GM19351 (cell line): ENCODE data around the gene CNNM4.
A peak's percentile ranks its signal among the peaks of the same experiment; 100 is the strongest.

Experiments
- ATAC-seq: cut with Tn5 transposase; IDR thresholded peaks from one replicate; pipeline ENCODE4 v1.9.1; 2021; ENCODE audit warnings: mild to moderate bottlenecking, moderate library complexity; ENCODE audit not compliant: unreplicated experiment

Gene CNNM4

DNA sequence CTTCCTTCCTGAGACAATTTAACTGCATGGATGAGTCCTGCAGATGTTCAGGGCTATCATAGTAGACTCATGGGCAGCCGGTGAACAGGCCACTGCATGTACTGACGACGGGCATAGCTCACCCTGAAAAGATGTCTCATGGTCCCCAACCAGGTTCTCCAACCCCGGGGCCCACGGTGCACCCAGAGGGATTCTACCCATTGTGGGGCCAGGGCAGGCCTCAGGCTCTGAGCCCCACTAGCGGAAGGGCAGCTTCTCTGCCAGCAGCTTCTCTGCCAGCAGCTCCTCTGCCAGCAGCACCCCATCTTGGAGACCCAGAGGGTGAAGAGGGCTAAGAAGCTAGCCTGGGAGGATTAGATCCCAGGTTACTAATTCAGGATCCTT is 3.2 kb upstream of the CNNM4 start:
- ATAC-seq: no peak

DNA sequence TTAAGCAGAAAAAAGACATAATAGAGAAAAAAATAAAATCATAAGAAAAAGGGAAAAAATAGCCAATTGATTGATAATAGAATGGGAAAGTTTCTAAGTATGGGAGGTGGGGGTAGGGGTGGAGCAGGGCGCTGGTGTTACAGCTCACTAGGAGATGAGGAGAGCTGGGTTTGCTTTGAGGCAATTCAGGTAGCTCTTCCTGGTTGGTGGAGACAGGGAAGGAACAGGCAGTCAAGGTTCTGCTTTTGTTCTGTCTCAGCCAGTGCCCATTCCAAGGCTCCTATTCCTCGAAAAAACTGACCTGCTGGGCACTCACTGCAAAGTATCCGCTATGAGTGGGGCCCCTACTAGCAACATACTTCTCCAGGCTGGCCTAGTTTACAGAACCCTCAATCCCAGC is 1.7 kb upstream of the CNNM4 start:
- ATAC-seq: no peak

DNA sequence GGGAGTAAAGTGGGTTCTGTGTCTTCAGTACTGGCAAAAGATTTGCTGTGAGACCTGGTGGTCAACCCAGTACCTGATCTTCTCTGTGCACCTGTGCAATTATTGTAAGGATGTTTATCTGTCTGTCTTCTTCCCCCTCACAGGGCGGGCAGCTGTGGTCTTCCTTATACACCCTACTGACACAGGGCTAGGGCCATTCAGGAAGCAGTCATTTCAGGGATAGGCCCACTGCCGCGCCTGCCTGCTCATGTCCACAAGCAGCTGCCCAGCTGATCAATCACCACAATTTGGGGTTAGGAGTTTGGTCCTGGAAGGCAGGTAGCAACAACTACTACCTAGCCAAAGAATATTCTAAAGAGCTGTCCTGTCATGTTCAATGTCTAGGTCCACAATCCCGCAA is 1.2 kb upstream of the CNNM4 start:
- ATAC-seq: no peak

DNA sequence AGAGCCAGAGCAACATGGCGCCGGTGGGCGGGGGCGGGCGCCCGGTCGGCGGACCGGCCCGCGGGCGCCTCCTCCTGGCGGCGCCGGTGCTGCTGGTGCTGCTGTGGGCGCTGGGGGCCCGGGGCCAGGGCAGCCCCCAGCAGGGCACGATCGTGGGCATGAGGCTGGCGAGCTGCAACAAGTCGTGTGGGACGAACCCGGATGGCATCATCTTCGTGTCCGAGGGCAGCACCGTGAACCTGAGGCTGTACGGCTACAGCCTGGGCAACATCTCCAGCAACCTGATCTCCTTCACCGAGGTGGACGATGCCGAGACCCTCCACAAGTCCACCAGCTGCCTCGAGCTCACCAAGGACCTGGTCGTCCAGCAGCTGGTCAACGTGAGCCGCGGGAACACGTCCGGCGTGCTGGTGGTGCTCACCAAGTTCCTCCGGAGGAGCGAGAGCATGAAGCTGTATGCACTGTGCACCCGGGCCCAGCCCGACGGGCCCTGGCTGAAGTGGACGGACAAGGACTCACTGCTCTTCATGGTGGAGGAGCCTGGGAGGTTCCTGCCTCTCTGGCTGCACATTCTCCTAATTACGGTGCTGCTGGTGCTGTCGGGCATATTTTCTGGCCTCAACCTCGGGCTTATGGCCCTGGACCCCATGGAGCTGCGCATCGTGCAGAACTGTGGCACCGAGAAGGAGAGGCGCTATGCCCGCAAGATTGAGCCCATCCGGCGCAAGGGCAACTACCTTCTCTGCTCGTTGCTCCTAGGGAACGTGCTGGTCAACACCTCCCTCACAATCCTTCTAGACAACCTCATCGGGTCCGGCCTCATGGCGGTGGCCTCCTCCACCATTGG is 507 bp downstream of the CNNM4 start:
- peak; percentile 10 for ATAC-seq

DNA sequence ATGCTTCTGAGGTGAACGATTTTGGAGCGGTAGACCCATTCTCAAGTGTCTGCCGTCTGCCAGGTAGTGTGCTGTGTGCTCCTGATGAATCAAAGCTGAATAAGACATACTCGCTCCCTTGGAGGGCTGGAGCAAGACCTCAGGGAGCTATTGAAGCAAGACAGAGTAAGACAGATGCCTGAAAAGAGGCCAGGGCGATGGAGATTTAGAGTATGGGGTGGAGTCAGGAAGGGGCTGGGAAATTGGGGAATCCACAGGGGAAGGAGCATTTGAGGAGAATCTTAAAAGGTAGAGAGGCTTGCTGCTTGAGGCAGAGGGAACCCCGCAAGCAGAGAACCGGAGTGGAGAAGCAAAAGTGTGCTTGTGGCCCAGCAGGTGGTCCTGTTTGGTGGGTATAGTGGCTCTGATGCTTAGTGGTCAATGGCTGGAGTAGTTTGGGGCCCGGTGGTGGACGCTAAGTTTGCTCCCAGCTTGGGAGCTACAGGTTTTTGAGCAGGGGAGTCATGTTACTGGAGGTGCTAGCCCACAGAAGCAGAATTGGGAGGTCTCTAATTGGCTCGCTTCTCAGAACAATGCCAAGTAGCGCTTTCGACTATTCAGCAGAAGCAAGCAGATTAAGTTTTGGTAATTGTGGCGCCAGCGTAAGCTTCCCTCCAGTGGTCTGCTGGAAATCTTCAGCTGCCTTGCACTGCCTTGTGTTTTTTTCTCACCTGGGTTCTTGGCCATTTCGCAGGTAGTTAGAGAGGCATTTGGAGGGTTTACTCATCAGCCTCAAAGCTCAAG is 2.0 kb downstream of the CNNM4 start:
- ATAC-seq: no peak

DNA sequence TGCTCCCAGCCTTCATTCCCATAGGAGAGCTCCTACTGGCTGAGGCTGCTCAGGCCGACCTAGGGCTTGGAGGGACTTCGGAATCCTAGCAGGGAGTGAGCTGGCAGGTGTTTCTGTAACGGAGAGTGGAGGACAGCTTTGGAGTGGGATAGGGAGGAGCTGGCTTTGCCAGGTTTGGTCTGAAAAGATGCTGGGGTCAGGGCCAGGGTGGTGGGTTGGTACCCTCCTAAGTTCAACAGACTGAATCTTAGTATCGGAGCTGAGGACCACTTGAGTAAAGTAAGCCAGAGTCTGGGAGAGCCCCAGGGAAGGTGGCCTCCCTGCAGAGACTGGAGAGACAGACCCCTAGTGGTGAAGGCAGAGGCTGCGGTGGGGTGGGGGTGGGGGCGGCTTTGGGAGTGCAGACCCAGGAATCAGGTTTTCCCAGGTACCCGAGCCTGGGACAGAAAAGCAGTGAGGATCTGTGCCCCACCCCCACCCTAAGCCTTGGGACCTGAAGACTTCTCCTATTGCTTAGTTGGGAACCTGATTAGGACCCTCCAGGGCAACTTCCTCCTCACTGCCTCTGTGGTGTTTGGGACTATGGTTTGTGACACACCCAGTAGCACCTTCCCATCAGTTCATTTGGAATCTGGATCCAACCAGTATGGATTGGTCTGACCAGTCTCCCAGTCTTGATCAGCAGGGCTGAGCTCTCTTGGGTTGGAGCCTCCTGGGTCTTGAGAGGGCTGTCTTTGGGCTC is 3.0 kb downstream of the CNNM4 start:
- ATAC-seq: no peak

DNA sequence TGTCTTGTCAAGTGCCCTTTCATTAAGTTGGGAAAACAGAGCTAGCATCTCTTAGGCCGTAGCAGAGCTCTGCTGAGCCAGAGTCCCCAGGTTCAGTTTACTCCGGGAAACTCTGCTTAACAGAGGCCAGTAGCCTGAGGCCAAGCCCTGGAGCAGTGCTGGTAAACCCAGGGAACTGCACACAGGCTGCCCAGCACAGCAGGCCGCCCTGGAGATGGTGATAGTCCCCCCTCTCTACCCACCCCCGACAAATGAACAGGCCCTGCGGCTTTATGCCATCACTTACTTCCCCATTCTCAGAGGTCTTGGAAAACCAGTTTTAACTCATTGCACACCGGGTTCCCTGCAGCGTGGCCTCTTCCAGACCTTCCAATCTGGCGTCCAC is 3.5 kb downstream of the CNNM4 start:
- no peak for ATAC-seq

DNA sequence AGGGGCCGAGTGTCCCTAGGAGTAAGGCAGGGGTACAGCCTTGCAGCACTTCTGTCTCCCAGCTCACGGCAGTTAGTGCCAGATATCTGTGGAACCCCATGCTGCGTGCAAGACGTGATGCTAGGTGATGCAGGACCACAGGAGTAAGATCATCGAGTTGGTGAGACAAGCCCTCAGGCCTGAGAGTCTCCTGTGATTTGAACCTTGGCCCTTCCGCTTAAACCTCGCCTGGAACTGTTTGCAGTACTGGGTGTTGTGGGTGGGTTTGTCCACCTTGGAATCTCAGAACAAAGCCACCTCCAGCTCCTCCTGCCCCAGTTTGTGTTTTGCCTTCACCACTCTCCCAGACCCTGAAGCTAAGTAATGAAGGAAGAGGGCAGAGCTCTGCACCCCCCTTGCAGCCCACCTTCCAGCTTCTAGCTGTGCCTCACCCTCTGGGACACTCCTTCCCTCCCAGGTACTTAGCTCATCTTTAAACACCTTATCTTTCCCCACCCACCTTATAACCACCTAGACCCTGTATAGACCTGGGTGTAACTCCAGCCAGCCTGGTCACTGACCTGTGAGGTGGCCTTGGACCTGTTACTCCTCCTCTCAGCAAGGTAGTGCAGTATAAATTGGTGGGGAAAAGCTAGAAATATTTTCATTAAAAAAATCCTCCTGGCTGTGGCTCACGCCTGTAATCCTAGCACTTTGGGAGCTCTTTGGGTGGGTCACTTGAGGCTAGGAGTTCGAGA is 6.6 kb downstream of the CNNM4 start:
- ATAC-seq: no peak

DNA sequence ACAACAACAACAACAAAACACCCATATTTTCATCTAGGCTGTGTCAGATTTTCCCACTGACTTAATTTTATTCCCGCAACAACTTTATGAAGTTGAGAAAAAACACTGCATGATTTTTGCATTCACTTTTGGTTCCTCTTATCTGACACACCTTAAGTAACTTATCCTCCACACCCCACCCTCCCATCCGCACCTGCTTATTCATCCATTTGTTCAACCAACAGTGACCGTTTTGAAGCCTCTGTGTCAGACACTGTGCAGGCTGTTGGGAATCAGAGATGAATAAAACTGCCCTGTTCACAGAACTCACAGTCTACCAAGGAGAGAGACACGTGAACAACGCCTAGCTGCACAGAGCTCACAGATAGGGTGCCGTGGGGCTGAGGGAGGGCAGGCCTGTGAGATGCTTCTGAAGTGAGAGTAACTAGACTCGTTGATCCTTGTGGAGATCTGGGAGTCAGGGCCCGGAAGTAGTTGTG is 7.4 kb downstream of the CNNM4 start:
- ATAC-seq: no peak

DNA sequence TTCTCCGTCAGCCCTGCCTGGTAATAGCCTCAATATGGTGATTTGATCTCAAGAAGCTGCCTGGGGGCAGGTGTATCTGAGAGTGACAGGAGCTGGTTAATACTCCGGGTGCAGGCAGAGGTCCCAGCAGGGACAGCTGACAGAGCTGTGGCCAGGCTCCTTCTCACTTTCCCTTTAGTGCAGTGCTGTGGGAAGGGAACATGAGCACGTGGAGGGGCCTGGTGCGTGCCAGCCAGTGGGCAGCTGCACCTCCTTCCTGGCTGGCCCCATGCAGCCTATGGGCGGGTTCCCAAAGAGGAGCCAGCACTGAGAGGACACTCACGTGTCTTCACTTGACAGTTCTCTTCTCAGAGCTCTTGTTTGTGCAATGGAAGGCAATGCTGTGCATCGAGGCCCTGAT is 9.1 kb downstream of the CNNM4 start:
- no peak for ATAC-seq

DNA sequence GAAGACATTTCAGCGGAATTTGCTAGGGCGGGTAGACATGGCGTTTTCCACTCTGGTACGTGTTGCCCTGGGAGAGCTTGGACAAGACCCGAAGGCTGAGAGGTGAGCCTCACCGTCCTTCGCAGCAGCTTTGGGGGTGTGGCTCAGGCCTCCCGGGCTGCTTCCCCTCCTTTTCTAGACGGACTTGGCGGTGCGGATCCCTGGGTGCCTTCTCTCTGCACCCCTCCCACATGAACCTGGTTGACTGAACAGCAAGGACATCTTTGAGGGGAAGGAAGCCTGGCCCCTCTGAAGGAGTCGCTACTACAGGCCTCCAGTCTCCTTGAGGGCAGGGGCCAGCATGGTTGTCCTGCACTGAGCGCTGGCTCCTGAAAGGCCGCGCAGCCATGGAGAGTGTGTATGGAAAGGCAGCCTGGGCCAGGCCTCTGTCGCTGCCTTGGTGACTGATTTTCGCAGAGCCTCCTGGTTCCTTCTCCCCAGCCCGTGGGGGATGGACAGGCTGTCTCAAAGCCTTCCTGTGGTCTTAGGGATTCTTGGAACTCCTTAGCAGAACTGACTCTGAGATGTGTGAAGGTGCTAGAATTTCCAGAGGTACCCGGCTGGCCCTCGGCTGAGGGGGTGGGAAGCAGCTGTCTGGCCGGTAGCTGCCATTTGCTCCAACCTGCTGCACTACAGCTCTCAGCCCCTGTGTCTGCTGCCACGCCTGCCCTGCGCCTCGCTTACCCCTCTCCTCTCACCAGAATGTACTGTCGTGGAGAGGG is 9.9 kb downstream of the CNNM4 start:
- ATAC-seq: no peak

DNA sequence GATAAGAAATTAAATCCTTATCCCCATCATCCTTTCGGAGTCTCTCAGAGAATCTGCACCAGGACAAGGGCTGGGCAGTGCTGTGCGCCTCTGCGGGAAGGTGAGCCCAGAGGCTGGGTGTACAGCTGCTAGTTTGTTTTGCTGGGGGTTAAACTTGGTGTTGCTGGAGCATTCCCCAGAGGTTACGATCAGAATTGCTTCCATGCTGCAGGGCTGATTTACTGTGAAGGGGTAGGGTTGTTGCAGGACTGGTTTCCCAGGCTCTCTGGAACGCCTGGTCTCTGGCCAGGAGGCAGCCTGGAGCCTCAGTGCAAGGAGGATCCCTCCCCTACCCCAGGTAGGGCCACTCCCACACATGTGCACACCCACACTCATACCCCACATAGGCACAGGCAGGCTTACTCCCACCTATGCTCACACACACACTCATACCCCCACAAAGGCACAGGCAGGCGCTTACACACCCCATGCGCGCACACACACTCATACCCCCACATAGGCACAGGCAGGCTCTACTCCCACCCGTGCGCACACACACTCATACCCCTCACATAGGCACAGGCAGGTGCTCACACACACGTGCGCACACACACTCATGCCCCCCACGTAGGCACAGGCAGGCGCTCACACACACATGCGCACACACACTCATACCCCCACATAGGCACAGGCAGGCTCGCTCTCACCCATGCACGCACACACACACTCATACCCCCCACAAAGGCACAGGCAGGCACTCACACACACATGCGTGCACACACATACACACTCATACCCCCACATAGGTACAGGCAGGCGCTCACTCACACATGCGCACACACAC is 11.3 kb downstream of the CNNM4 start:
- ATAC-seq: no peak

DNA sequence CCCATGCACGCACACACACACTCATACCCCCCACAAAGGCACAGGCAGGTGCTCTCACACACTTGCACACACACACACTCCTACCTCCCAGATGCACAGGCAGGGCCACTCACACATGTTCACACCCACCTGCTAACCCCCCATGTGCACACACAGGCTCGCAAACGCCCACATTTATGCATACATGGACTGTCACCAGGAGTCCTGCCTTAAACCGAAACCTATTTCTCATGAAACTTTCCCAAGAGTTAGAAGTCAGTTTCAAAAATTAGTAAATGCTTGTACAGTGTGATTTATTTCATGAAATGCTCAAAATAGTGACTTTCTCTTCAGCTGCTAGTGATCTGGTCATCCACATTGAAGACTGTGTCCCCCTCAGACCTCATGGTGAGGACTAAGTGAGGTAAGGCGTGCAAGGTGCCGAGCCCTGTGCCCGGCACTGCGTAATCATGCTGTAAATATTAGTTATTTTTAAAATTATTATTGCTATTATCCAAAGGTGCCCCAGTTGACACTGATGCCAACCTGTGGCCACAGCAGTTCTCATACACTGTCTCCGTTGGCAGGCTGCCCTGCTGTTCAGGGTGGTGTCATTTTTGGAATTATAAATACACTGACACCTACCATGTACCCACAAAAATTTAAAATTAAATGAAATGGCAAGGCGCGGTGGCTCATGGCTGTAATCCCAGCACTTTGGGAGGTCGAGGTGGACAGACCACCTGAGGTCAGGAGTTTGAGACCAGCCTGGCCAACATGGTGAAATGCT is 12.4 kb downstream of the CNNM4 start:
- ATAC-seq: peak; percentile 58

DNA sequence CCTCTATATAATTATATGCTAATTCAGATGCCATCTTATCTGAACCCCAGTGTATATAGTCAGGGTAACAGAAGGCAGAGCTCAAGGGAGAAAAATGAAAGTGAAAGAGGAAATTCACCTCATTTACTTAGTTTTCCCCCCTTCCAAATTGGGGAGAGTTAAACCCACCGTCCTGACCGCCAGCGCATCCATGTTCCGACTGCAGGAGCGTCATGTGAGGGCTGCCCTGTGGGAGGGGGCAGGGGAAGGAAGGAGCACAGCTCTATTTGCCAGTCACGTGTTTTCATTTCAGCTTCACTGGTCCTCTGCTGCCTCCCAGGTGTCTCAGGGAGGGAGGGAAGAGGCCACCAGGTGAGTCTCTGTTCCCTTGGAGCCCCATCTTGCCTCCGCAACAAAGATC is 13.2 kb downstream of the CNNM4 start:
- no peak for ATAC-seq

DNA sequence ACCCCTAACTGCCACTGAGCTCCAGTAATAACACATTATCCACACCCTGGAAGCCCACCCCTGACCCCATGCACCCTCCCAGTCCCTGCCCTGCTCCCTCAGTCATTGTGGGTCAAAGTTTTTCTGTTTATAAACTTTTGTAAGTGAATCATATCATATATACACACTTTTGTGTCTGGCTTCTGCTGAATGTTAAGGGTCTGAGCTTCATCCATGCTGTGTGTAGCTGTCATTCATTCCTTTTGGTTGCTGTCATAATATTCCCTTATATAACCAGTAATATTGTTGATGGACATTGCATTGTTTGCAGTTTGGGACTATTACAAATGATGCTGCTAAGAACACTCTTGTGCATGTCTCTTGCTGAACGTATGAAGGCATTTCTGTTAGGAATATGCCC is 14.5 kb downstream of the CNNM4 start:
- ATAC-seq: no peak

DNA sequence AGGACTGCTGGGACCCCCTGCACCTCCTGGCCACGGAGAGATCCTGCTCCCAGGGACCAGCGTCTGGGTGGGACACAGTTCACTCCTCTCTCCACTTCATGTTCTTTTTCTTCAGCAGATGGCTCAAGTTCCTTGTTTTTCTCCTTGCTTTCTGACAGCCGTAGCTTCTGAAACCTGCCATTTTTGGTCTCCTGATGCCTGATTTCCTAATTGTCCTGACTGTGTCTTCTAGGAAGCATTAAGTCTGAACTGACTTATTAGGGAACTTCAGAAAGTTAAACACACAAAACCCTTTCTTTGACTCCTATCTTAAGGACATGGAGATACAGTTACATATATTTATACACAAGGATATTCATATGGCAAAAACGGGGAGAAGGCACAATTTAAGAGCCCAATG is 22.7 kb downstream of the CNNM4 start:
- ATAC-seq: no peak

DNA sequence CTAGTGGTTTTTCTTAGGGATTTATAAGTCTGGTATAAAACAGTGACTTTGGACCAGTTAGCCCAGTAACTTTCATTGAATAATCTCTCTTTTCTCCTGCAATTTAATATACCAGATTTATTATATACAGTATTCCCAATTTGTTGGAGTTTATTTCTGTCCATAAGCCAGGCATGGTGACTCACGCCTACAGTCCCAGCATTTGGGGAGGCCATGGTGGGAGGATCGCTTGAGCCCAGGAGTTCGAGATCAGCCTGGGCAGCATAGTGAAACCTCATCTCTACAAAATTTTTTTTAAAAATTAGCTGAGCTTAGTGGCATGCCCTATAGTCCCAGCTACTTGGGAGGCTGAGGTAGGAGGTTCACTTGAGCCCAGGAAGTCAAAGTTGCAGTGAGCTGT is 26.7 kb downstream of the CNNM4 start:
- no peak for ATAC-seq

DNA sequence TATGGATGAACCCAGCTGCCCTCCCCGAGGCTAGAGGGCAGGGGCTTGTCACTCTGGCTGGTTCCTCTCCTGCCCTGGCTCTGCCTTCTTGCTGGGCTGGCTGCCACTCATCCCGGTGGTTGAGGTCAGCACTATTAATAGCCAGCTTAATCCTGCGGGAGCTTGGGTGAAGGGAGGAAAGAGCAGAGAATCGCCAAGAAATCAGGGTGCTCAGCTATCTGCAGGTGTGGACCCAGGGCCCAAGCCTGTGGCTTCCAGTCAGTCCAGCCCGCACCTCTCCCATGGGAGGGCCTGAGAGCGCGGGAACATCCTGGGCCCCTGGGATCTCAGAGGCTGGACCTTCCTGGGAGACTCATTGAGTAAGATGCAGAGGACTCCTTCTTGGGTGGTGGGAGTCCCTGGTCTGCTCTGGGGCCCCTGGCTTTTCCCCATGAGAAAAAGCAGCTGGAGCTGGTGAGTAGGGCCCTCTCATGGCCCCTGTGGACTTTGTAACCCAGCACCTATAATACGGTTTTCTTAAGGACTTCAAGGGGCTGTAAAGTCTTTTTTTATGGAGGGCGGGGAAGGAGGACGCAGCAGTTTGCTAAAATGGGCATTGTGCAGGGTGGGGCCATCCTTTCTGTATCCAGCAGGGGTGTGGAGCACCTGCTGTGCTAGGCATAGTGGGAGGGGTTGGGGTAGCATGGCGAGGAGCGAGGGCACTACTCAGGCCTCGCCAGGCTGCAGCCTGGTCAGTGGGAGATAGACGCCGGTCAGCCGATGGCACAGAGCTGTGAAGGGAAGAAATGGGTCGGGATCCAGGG is 27.9 kb downstream of the CNNM4 start:
- ATAC-seq: no peak
